ENCODE measurements around the gene DNAH1. TPM values are rescaled to one million over a fixed set of nuclear protein-coding genes. Genes with fewer than 3 reads are reported as not detected.

Gene DNAH1
- total and polyA plus RNA-seq, 2 experiments from 2014 or later: 0.81 to 1.8 TPM

GRCh38 chr3:52328536-52329080 is 12.5 kb downstream of the DNAH1 start:
- Mint-ChIP-seq H3K4me3 (no peak overlapping the region), H3K4me1 (no peaks in the 10 kb centered on the region)
- no peak overlapping the region for H2AFZ ChIP-seq

More at GRCh38 chr3:52328536-52329080, 12.5 kb downstream of the DNAH1 start:
- Mint-ChIP-seq H3K27me3 (ENCODE audit: insufficient read depth, low read depth, poor library complexity) (peaks cover 4% of the 10 kb centered on the region), H3K27ac (no peak overlapping the region), H3K9me3 (no peaks in the 10 kb centered on the region), H3K36me3 (ENCODE audit: low read depth) (no peaks in the 10 kb centered on the region; the same call in 2 of the 3 replicates)
- Histone ChIP-seq H3K9me2 (ENCODE audit: insufficient read depth) (no peaks in the 10 kb centered on the region), H3K27me3 (ENCODE audit: insufficient read depth) (no peaks in the 10 kb centered on the region), H3F3A (replicated peaks; ENCODE audit: low read depth) (no peaks in the 10 kb centered on the region), H3K4me1 (ENCODE audit: insufficient read depth) (no peaks in the 10 kb centered on the region), H3K4me3 (no peak overlapping the region), H3K36me3 (ENCODE audit: insufficient read depth) (no peaks in the 10 kb centered on the region), H3K27ac (ENCODE audit: low read depth) (no peak overlapping the region), H3K4me2 (no peak overlapping the region), H3K79me2 (replicated peaks; ENCODE audit: insufficient read depth) (no peaks in the 10 kb centered on the region), H4K20me1 (replicated peaks; ENCODE audit: insufficient read depth) (no peaks in the 10 kb centered on the region)
- ATAC-seq: no peak
- no peak for TF ChIP-seq REST (IDR thresholded peaks at IDR 0.05; ENCODE audit: unreplicated experiment)
- TF ChIP-seq POLR2AphosphoS5 (IDR thresholded peaks at IDR 0.05; ENCODE audit: low read depth): no peak
- TF ChIP-seq JUNB (IDR thresholded peaks at IDR 0.05; ENCODE audit: unreplicated experiment): no peak
- no peak for TF ChIP-seq EZH2phosphoT487 (IDR thresholded peaks at IDR 0.05; ENCODE audit: unreplicated experiment)
- TF ChIP-seq ZNF114 (CRISPR knock-in tag; IDR thresholded peaks at IDR 0.05): no peak
- TF ChIP-seq CREB1 (CRISPR knock-in tag; IDR thresholded peaks at IDR 0.05; ENCODE audit: low read depth): no peak
- TF ChIP-seq EZH2 (IDR thresholded peaks at IDR 0.05; ENCODE audit: low read depth, unreplicated experiment): no peak
- no peak for TF ChIP-seq STAT1 (IDR thresholded peaks at IDR 0.05; ENCODE audit: unreplicated experiment)
- no peak for TF ChIP-seq ETS1 (IDR thresholded peaks at IDR 0.05)
- no peak for TF ChIP-seq ZNF462 (CRISPR knock-in tag; IDR thresholded peaks at IDR 0.05)
- TF ChIP-seq NANOG (IDR thresholded peaks at IDR 0.05; ENCODE audit: borderline replicate concordance): no peak
- TF ChIP-seq CTCF (conservative IDR thresholded peaks at IDR 0.05; ENCODE audit: low read depth in 2 of 2): no peak
- no peak for DNase-seq (ENCODE audit: low spot score)

Measured in GM23338 (cell line).